ENCODE measurements around the gene ABHD17A. TPM values are rescaled to one million over a fixed set of nuclear protein-coding genes. Genes with fewer than 3 reads are reported as not detected.

The ABHD17A gene
- total RNA-seq, 1 experiment from 2014 or later = 68.2 TPM

DNA sequence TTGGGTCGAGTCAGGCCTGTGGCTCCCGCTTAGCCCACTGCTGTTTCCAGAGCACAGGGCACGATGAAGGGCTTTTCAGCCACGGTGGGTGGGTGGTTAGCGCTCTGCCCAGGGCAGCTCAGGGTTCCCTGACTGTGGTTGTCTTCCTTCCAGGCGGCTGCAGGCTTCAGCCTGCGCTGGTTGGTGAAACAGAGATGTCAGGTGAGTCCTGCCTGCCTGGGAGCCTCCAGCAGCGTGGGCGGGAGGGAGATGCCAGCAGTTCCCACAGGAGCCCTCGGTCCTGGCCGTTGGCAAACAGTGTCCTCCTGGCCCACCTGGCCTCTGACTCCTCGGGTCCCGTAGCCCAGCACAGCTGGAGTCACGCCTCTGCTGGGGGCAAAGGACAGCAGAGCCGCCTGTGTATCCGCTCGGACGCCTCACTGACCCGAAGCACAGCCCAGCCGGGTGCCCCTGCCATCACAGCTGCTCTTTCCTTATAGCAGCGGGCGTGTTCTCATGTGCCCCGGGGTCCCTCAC is 29.6 kb upstream of the ABHD17A start:
- ChIA-PET POLR2A (no interaction called here), CTCF (no interaction called here), RAD21 (ENCODE audit: low non-redundant PET in 1 of 2, low total read pairs in 2 of 2, uncharacterized antibody in 2 of 2, unreplicated experiment in 2 of 2) (no interaction called here)
- Histone ChIP-seq H3K9ac (ENCODE audit: low read length) (no peak overlapping the region), H4K20me1 (ENCODE audit: insufficient read depth) (no peaks in the 10 kb centered on the region), H3K36me3 (ENCODE audit: control insufficient read depth in 1 of 2, insufficient read depth in 2 of 2, low read length in 2 of 2) (peaks cover 13 to 14% of the 10 kb centered on the region in 2 experiments; a peak in 3 of 4 replicates), H3K9me2 (ENCODE audit: insufficient read depth) (no peaks in the 10 kb centered on the region), H3K4me2 (ENCODE audit: low read length) (no peak overlapping the region), H3K4me3 (replicated peaks in 1 of 2; ENCODE audit: low read depth in 1 of 2, low read length in 2 of 2) (no peak overlapping the region), H3K9me3 (ENCODE audit: control insufficient read depth in 1 of 2, insufficient read depth in 1 of 2, low read depth in 1 of 2, low read length in 2 of 2) (no peaks in the 10 kb centered on the region), H3K79me2 (ENCODE audit: insufficient read depth, low read length) (peaks cover 54% of the 10 kb centered on the region), H3K27me3 (ENCODE audit: insufficient read depth, low read length) (no peaks in the 10 kb centered on the region), H3K27ac (ENCODE audit: low read depth, low read length) (no peak overlapping the region), H2AFZ (ENCODE audit: low read depth, low read length, poor library complexity, severe bottlenecking) (no peak overlapping the region), H3K4me1 (ENCODE audit: control insufficient read depth in 1 of 2, insufficient read depth in 2 of 2, low read length in 2 of 2) (no peaks in the 10 kb centered on the region)
- intact Hi-C loops (cut with micrococcal nuclease) = no loop called here
- ATAC-seq = no peak
- DNase-seq (ENCODE audit: low read depth, low spot score) = no peak
- TF ChIP-seq ATF3 (IDR thresholded peaks at IDR 0.05) (no peak), JUND (IDR thresholded peaks at IDR 0.05) (no peak)
- no TSS peak for BruUV-seq (replicated peaks)

DNA sequence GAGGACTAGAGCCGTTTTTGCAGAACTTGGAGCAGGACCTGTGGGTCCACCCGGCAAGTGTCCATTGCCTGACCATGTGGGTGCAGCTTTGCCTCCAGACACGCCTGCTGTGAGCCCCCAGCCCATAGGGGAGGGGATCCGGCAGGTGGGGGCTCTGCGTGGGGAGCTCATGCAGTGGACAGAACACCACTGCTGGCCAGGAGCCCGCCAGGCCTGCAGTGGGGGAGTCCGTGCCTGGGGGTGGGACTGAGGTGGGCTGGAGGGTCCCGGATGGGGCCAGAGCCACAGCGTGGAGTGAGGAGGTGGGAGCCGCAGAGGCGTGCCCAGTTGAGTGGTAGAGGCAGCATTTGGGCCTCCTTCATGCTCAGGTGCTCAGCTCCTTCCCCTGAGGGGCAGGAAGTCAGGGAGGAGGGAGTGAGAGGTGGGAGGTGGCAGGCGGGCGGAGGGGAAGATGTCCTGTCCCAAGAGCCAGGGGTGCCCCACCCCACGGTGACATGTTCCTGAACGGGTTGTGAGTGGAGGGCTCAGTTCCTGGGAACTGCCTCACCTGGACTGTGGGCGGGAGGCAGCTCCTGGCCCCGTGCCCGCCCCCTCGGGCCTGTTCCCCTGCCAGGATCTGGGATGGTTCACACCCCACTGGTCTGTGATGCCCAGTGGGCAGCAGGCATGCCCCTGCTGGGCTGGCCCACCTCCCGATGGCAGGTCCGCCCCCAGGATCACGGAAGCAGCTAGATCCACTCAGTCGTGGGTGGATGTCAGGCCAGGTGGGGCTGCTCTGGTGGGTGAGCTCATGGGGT is 28.7 kb upstream of the ABHD17A start:
- H3K4me2 ChIP-seq (ENCODE audit: low read length) = no peak overlapping the region
- ChIA-PET CTCF (no interaction called here), POLR2A (no interaction called here)

More for the DNA sequence above, 28.7 kb upstream of the ABHD17A start:
- no TSS peak for BruUV-seq (replicated peaks)
- no peak for ATAC-seq
- Histone ChIP-seq H3K27ac (ENCODE audit: low read depth, low read length) (no peak overlapping the region), H3K36me3 (ENCODE audit: control insufficient read depth in 1 of 2, insufficient read depth in 2 of 2, low read length in 2 of 2) (peaks cover 11 to 14% of the 10 kb centered on the region in 2 experiments; a peak in 3 of 4 replicates), H3K79me2 (ENCODE audit: insufficient read depth, low read length) (peaks cover 63% of the 10 kb centered on the region), H4K20me1 (ENCODE audit: insufficient read depth) (no peaks in the 10 kb centered on the region), H3K9me3 (ENCODE audit: control insufficient read depth in 1 of 2, insufficient read depth in 1 of 2, low read depth in 1 of 2, low read length in 2 of 2) (no peaks in the 10 kb centered on the region), H3K4me1 (ENCODE audit: control insufficient read depth in 1 of 2, insufficient read depth in 2 of 2, low read length in 2 of 2) (no peaks in the 10 kb centered on the region), H3K9me2 (ENCODE audit: insufficient read depth) (no peaks in the 10 kb centered on the region), H2AFZ (ENCODE audit: low read depth, low read length, poor library complexity, severe bottlenecking) (no peak overlapping the region), H3K9ac (ENCODE audit: low read length) (no peak overlapping the region), H3K27me3 (ENCODE audit: insufficient read depth, low read length) (no peaks in the 10 kb centered on the region), H3K4me3 (replicated peaks in 1 of 2; ENCODE audit: low read depth in 1 of 2, low read length in 2 of 2) (no peak overlapping the region)
- no peak for DNase-seq (ENCODE audit: low read depth, low spot score)
- RAD21 ChIA-PET (ENCODE audit: low non-redundant PET in 1 of 2, low total read pairs in 2 of 2, uncharacterized antibody in 2 of 2, unreplicated experiment in 2 of 2) = no interaction called here
- intact Hi-C loops (cut with micrococcal nuclease) = no loop called here
- no peak for TF ChIP-seq SP1 (IDR thresholded peaks at IDR 0.05; ENCODE audit: low read depth)
- TF ChIP-seq ATF3 (IDR thresholded peaks at IDR 0.05) = no peak
- TF ChIP-seq EZH2 (IDR thresholded peaks at IDR 0.05) = no peak
- TF ChIP-seq, protein P1, sequence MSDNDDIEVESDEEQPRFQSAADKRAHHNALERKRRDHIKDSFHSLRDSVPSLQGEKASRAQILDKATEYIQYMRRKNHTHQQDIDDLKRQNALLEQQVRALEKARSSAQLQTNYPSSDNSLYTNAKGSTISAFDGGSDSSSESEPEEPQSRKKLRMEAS (IDR thresholded peaks at IDR 0.05) = no peak
- no peak for TF ChIP-seq POLR2A (IDR thresholded peaks at IDR 0.05; ENCODE audit: borderline replicate concordance, extremely low read depth, insufficient read depth, insufficient read length)
- no peak for TF ChIP-seq ZBTB33 (IDR thresholded peaks at IDR 0.05; ENCODE audit: extremely low read depth, insufficient replicate concordance, low read length)
- no peak for TF ChIP-seq SIN3A (IDR thresholded peaks at IDR 0.05; ENCODE audit: low read depth)
